GM03348 (cell line): ENCODE results near the gene UGT3A1.
"Not testable (repeated sequence)": the region's sequence is repeated elsewhere in the genome, so short reads cannot be mapped to it uniquely, and the experiment has no call there.

ENCODE experiments used
- DNase-seq: peaks from one replicate; pipeline ENCODE4 v3.0.0; 2012; ENCODE audit warnings: low spot score

The UGT3A1 gene

DNA sequence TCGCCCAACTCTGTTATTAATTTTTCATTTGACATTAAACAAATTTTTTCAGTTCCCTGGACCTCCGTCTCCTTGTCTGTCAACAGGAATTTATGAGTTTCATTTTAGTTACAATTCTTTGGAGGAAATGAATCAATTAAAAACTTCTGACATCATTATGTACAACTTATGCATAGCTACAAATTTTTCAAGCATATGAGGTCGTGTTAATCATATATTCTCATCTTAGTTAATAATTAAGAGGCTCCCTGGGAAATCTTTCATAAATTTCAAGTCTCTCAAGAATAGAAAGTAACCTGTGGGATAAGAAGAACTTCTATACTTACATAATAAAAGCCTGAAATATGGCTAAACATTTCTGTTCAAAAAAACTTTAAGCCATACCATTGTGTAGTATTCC is 3.4 kb downstream of the UGT3A1 start:
- no peak for DNase-seq

- no peak for DNase-seq
Measured at GRCh38 chr5:35979715-35980114, 11.5 kb downstream of the UGT3A1 start.

DNA sequence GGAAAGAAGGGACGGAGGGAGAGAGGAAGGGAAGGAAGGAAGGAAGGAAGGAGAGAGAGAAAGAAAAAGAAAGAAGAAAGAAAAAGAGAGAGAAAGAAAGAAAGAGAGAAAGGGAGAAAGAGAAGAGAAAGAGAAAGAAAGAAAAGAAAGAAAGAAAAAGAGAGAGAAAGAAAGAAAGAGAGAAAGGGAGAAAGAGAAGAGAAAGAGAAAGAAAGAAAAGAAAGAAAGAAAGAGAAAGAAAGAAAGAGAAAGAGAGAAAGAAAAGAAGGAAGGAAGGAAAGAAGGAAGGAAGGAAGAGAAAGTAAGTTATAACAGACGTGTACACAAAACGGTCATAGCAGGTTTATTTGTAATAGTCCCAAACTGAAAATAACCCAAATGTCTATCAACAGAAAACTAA is 14.3 kb downstream of the UGT3A1 start:
- DNase-seq = not testable (repeated sequence)

GRCh38 chr5:35974570-35974969 is 16.6 kb downstream of the UGT3A1 start:
- no peak for DNase-seq

- DNase-seq = no peak
Measured at GRCh38 chr5:35971878-35972210, 19.3 kb downstream of the UGT3A1 start.

DNA sequence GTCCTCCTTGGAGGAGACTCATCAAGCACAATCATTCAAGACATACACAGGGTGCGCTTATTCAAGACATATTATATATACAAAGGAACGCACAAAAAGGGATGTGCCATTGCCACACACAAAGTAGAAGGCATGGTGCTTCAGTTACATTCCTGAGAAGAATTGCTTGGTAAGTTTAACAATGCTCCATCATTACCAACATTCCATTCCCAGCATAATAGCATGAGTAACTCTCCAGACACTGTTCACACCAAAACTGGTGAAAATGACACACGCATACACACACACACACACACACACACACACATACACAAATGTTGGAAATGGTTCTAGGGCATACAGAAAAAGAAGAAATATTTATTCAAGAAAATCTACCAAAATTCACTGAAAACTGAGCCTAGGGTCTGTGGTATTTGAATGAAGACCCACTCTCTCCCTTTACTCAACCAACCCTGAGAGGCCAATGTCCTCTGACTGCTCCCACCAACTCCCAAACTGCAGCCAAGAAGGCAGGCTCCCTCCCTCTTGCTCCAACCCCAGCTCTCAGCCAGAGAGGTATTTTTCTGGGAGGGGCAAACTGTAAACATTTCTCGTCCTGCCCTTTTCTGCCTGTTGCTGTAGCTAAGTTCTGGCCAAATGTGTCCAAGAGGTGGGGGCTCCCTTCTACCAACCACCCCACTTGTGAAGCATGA is 19.9 kb downstream of the UGT3A1 start:
- DNase-seq = no peak

GRCh38 chr5:35963381-35963843 is 27.8 kb downstream of the UGT3A1 start:
- DNase-seq = no peak

- DNase-seq = no peak
Measured at GRCh38 chr5:35960328-35960727, 30.9 kb downstream of the UGT3A1 start.

DNA sequence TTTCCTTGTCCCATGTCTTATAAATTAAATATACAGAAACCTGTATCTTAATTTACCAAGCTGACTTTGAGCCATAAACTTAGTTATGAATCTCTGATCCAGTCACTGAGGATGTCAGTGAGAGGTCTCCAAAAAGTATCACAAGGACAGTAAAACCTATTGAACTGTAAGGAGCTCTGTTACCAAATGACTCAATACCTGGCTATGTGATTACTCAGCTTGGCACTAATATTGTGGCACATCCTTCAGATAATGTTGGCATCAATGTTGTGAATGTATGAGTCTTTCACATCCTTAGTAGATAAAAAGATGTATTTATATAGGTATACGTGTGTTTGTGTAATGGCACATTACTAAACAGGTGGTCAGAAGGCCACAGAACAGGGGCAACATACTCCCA is 34.8 kb downstream of the UGT3A1 start:
- DNase-seq = no peak

GRCh38 chr5:35954175-35954574 is 37.0 kb downstream of the UGT3A1 start:
- no peak for DNase-seq

DNA sequence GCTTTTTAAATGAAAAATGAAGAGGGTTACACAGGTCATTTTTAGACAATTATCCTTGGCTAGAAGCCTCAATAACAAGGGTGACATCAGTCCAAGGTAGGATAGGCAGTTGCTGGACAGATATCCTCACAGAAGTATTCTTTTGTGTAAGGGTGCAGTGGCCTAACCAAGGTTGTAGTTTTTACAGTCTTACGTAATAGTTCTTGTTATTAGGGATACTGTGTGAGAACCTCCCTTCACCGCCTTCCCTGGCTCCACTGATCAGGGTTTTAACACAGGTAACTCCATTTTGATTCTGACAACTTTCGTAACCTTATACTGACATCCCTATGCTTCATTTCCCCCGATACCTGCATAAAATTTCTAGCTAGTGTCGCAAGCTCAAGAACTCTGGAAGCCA is 44.1 kb downstream of the UGT3A1 start:
- no peak for DNase-seq

DNA sequence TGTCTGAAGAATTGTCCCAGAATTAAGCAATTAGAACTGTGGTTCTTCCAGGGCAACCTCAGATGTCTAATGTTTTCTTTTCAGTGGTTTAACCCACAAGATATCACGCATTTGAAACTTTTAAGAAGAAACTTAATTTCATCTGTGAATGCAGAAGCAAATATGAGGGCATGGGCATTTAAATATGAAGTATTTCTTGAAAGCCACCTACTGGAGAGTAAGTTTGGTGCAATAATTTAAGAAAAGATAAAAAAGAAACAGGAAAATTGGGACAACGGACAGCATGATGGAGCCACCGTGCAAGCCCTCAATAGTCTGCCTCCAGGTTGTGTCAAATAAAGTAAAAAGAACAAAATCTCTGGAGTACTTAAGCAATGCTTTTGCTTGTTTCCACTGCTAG is 51.6 kb downstream of the UGT3A1 start:
- no peak for DNase-seq

DNA sequence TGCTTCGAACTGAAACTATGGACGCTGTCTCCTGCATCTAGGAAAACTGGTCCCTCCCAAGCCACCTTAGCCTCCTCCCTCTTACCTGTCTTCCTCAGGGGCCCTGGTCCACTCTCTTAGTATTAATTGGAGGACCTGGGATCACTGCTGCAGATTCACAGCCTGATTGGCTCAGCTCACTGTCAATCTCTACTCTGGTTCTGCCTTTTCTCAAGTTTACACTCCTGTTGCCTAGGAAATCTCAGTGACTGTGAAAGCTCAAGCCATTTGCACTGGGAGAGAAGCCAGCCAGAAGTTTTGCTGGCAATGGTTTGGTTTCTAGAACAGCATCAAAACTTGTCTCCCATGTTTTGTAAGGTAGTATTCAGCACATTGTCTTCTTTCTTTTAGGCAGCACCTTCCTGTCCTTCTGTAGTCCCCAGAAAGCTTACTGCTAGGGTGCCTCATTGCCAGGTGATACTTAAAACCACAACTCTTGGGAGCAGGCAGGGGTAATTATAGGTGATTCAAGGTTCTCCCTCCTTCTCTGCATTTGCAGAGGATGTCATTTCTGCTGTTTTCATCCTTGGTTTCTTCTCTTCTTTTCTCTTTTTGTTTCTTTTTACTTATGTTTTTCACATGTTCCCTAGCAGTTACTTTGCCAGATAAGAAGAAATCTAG is 52.5 kb downstream of the UGT3A1 start, which contains the start of gene CAPSL:
Gene CAPSL (minus strand): TSS at position 55 of the 660 bp plus-strand sequence. CDS start 17,502 bp downstream, outside the sequence.
- DNase-seq = no peak

DNA sequence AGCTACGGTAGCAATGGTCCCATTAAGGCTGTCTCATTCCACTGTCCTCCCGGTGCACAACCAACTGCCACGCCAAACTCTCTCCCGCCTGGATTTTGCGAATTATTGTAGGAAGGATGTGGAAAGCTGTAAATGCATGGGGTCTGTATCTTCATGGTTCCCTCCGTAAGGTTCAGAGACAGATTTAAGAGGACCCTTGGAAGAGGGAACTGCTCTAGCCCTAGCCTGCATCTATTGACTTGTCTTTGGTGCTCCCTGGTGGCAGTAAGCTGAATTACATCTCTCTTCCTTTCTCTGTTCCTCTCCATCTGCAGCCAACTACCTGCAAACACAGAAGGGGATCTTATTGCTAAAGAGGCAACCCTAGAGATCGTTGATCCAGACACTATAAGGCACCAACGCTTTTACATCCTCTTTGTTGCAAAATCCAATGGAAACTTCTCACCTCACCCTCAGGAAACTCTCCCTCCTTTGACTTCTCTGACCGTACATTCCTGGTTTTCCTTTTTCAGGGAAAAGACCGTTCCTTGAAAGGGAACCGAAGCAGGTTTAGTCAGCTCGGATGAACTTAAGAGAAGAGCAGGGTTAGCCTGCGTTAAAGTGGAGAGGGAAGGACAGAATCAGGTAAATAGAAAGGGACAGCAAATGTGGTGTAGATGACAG is 64.7 kb downstream of the UGT3A1 start:
- DNase-seq = peak; percentile 79

DNA sequence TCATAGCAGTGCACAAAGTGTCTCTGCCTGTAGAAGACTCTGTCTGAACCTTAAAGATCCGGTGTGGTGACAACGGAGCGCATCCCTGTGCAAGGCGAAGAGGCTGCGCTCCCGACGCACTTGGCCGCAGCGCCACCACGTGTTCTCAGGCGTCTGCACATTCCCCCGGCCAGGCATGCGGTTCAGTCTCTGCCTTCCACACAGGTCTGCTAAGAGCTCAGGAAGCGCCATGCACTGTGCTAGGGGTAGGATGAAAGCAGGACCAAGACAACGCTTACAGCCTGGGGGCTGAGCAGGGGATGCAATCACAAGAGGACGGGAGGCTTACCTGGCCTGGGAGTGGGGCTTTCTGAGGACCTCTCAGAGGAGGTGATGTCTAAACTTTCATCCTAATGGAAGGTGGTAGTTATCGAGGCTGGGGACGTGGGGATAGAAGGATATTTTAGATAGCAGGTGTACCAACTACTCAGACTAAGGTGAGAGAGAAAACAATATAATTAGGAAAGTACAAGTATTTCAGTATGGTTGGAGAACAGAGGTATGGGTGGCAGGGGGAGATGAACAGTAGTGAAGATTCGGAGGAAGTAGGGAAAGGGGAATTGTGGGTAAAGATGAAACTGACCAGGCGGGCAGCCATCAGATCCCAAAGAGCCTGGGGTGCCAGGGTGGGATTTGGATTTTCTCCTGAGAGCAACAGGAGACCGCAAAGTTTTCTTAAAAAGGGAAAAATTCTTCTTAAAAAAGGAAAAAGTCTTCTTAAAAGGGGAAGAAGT is 66.1 kb downstream of the UGT3A1 start:
- DNase-seq = peak; percentile 86

DNA sequence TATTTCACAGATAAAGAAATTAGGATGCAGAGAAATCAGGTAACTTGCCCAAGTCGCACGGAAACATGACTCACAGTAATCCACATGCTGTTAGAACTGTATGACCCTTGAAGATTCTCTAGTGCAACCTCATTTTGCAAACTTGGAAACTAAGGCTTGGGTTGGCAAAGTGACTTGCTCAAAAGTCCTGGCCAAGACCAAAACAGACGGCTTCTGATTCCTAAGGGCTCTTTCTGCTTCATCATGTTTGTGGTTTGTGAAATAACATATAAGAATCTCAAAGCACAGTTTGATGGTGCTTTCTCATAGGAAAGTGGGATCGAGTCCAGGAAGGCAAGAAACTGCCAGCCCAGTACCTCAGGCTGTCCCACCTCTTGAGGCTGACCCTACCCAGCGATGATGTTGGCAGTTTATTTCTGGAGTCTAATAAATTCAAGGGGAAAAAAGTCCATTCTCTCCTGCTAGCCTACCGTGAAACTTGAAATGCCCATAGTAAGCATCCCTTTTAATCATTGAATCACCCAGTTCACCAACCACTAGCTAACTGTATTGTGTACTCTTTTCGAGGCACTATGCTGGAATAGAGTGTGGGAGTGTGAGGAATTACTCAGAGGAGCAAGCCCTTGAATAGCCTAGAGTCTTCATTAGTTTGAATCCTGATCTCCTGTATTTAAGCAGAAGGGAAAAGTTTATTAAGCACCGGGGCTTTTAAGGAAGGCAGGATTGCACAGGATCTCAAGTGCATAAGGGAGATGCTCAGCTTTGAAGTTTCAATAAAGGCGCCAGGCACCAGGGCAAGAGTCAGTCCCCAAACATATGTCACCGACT is 66.9 kb downstream of the UGT3A1 start:
- DNase-seq = peak; percentile 64

- no peak for DNase-seq
Measured at GRCh38 chr5:35922468-35922867, 68.7 kb downstream of the UGT3A1 start.

GRCh38 chr5:35921930-35922329 is 69.3 kb downstream of the UGT3A1 start:
- no peak for DNase-seq

DNA sequence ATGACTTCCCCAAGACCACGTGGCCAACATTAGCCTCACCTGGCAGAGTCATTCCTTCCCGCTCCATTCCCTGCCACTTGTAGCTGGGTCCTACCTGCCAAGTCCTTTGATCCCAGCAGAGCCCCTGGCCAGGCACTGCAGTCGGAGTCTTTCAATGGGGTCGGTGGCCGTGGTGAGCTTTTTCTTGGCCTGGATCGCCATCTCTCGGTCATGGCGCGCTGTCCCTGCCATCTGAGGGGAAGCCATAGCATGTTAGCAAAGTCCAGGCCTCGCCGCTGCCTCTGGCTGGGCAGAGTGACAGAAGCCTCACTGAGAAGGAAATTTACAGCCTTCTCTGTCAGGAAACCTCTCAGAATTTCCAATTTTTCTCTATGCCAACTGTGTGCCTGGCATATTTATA is 70.3 kb downstream of the UGT3A1 start:
- no peak for DNase-seq

- peak; percentile 79 for DNase-seq
Measured at GRCh38 chr5:35919191-35919590, 72.0 kb downstream of the UGT3A1 start.

GRCh38 chr5:35908814-35909213 is 82.4 kb downstream of the UGT3A1 start:
- DNase-seq = no peak

- DNase-seq = no peak
Measured at GRCh38 chr5:35908228-35908627, 83.0 kb downstream of the UGT3A1 start.
